ENCODE measurements around the gene SLC2A4. TPM values are rescaled to one million over a fixed set of nuclear protein-coding genes. Genes with fewer than 3 reads are reported as not detected.

The SLC2A4 gene
- total RNA-seq, 1 donor from 2014 or later, result 146 TPM

- Histone ChIP-seq H3K9me3 (replicated peaks) (no peaks in the 10 kb centered on the region), H3K27ac (replicated peaks) (peak overlapping the region; percentile 99), H3K4me1 (peaks cover 49% of the 10 kb centered on the region), H3K4me3 (peak overlapping the region; percentile 99), H3K36me3 (peaks cover 44% of the 10 kb centered on the region), H3K27me3 (ENCODE audit: low read depth) (no peaks in the 10 kb centered on the region)
- no peak for DNase-seq
- intact Hi-C loops (cut with micrococcal nuclease), result no loop called here
- TF ChIP-seq, protein P1, sequence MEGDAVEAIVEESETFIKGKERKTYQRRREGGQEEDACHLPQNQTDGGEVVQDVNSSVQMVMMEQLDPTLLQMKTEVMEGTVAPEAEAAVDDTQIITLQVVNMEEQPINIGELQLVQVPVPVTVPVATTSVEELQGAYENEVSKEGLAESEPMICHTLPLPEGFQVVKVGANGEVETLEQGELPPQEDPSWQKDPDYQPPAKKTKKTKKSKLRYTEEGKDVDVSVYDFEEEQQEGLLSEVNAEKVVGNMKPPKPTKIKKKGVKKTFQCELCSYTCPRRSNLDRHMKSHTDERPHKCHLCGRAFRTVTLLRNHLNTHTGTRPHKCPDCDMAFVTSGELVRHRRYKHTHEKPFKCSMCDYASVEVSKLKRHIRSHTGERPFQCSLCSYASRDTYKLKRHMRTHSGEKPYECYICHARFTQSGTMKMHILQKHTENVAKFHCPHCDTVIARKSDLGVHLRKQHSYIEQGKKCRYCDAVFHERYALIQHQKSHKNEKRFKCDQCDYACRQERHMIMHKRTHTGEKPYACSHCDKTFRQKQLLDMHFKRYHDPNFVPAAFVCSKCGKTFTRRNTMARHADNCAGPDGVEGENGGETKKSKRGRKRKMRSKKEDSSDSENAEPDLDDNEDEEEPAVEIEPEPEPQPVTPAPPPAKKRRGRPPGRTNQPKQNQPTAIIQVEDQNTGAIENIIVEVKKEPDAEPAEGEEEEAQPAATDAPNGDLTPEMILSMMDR (IDR thresholded peaks at IDR 0.05; ENCODE audit: borderline replicate concordance), result no peak
Observed at GRCh38 chr17:7253082-7253481, 28.4 kb upstream of the SLC2A4 start.

GRCh38 chr17:7254511-7254910 is 27.0 kb upstream of the SLC2A4 start:
- no peak for DNase-seq
- H3K27me3 ChIP-seq (ENCODE audit: low read depth), result no peaks in the 10 kb centered on the region
- intact Hi-C loops (cut with micrococcal nuclease), result no loop called here
- H3K9me3 ChIP-seq (replicated peaks), result no peaks in the 10 kb centered on the region
- TF ChIP-seq, protein P1 (IDR thresholded peaks at IDR 0.05; ENCODE audit: borderline replicate concordance), result no peak
- no peak overlapping the region for H3K4me3 ChIP-seq
- peaks cover 58% of the 10 kb centered on the region for H3K36me3 ChIP-seq
- H3K4me1 ChIP-seq, result peaks cover 35% of the 10 kb centered on the region
- no peak overlapping the region for H3K27ac ChIP-seq (replicated peaks)

- Histone ChIP-seq H3K4me3 (no peak overlapping the region), H3K27ac (replicated peaks) (no peak overlapping the region), H3K27me3 (ENCODE audit: low read depth) (peaks cover 15% of the 10 kb centered on the region), H3K4me1 (peaks cover 29% of the 10 kb centered on the region), H3K36me3 (peaks cover 58% of the 10 kb centered on the region), H3K9me3 (replicated peaks) (no peaks in the 10 kb centered on the region)
- intact Hi-C loops (cut with micrococcal nuclease), result no loop called here
- TF ChIP-seq, protein P1 (IDR thresholded peaks at IDR 0.05; ENCODE audit: borderline replicate concordance), result no peak
- no peak for DNase-seq
Observed at GRCh38 chr17:7256766-7257456, 24.6 kb upstream of the SLC2A4 start.

GRCh38 chr17:7258731-7259554 is 22.6 kb upstream of the SLC2A4 start:
- H3K4me1 ChIP-seq, result peaks cover 33% of the 10 kb centered on the region
- TF ChIP-seq, protein P1 (IDR thresholded peaks at IDR 0.05; ENCODE audit: borderline replicate concordance), result no peak
- H3K36me3 ChIP-seq, result peaks cover 55% of the 10 kb centered on the region
- H3K27ac ChIP-seq (replicated peaks), result no peak overlapping the region
- no peaks in the 10 kb centered on the region for H3K9me3 ChIP-seq (replicated peaks)
- no peak for DNase-seq
- peaks cover 35% of the 10 kb centered on the region for H3K27me3 ChIP-seq (ENCODE audit: low read depth)
- no peak overlapping the region for H3K4me3 ChIP-seq
- intact Hi-C loops (cut with micrococcal nuclease), result no loop called here

DNA sequence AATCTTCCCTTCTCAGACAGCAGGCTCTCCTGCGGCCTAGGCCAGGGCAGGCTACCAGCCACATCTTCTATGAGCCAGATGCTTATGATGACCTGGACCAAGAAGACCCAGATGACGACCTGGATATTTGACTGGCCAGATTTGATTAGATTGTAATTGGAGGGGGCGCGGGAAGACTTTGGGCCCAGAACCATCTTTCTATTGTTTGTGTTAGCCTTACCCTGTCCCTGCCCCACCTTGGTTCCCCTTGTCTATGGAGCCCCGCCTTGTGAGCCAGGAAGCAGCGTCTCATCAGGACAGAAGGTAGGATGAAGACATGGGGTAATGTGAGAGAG is 22.0 kb upstream of the SLC2A4 start:
- TF ChIP-seq, protein P1 (IDR thresholded peaks at IDR 0.05; ENCODE audit: borderline replicate concordance), result no peak
- Histone ChIP-seq H3K9me3 (replicated peaks) (no peaks in the 10 kb centered on the region), H3K4me1 (peaks cover 33% of the 10 kb centered on the region), H3K36me3 (peaks cover 49% of the 10 kb centered on the region), H3K27me3 (ENCODE audit: low read depth) (peaks cover 41% of the 10 kb centered on the region), H3K27ac (replicated peaks) (no peak overlapping the region), H3K4me3 (no peak overlapping the region)
- DNase-seq, result no peak
- intact Hi-C loops (cut with micrococcal nuclease), result no loop called here

All from left ventricle myocardium inferior (tissue), 1 donor.